Fibroblast of skin of back (primary cell): ENCODE data around the gene CHRNA1.
"Not testable (repeated sequence)": the region's sequence is repeated elsewhere in the genome, so short reads cannot be mapped to it uniquely, and the experiment has no call there.

Experiments used
- DNase-seq: peaks from one replicate; pipeline ENCODE4 v3.0.0-alpha.2; 2013

CHRNA1 gene

DNA sequence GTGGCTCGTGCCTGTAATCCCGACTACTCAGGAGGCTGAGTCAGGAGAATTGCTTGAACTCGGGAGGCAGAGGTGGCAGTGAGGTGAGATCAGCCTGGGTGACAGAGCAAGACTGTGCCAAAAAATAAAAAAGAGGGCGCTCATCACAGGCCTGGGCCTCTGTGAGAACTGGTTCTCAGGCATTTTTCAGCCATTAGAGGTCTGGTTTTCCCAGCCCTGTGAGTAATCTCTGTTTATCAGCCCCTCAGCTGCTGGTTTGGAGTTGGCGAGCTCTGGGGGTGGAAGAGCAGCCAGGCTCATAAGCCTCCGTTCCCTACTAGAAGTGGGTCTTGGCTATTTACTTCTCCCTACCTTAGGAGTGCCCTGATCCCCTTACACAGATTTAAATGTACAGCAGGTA lies 53.1 kb downstream of the CHRNA1 start:
- peak; percentile 13 for DNase-seq

DNA sequence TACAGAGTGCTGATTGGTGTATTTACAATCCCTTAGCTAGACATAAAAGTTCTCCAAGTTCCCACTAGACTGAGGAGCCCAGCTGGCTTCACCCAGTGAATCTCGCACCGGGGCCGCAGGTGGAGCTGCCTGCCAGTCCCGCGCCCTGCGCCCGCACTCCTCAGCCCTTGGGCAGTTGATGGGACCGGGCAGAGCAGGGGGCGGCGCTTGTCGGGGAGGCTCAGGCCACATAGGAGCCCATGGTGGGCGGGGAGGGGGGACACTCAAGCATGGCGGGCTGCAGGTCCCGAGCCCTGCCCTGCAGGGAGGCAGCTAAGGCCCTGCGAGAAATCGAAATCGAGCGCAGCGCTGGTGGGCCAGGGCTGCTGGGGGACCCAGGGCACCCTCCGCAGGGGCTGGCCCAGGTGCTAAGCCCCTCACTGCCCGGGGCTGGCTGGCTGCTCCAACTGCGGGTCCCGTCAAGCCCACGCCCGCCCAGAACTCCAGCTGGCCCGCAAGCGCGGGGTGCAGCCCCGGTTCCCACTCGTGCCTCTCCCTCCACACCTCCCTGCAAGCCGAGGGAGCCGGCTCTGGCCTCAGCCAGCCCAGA lies 54.8 kb downstream of the CHRNA1 start:
- DNase-seq, result not testable (repeated sequence)

DNA sequence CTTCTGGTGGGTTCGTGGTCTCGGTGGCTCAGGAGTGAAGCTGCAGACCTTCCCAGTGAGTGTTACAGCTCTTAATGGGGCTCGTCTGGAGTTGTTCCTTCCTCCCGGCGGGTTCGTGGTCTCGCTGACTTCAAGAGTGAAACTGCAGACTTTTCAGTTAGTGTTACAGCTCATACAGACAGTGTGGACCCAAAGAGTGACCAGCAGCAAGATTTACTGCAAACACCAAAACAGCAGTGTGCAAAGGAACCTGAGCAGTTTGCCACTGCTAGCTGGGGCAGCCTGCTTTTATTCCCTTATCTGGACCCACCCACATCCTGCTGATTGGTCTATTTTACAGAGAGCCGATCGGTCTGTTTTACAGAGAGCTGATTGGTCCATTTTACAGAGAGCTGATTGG lies 55.6 kb downstream of the CHRNA1 start:
- no peak for DNase-seq

DNA sequence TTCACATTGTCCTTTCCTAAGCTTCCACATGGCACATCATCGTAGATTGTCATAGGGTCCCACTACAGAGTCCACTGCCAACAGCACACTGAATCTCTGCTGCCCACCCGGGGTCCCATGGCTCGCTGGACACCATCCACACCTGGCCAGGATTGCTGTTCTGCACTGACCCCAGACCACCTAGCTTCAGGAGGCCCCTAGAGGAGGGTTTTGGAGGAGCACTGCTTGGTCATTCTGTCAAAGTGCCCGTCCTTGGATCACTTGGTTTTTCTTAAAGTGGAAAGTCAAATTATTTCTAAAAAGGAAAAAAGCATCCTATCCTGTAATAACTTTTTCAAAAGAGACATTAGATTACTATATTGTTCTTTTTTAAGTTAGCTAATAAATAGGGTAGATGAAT lies 59.0 kb downstream of the CHRNA1 start:
- no peak for DNase-seq

DNA sequence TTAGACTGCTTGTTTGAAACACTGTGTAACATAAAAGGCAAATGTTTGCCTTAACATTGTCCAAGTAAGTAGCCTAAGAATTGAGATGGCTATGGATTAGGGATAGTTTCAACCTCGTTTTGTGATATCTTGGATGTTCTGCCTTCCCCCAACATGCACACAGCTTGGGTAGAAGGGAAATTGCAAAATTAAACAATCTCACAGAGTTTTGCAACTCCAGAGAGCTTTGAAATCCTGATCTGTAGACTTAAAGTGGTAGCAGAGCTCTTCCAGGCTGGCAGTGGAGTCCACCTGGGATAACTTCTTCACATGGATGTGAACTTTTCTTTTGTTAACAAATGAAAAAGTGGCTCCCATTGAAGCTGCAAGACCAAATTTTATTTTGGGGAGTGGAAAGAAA lies 59.6 kb downstream of the CHRNA1 start:
- DNase-seq, result no peak

DNA sequence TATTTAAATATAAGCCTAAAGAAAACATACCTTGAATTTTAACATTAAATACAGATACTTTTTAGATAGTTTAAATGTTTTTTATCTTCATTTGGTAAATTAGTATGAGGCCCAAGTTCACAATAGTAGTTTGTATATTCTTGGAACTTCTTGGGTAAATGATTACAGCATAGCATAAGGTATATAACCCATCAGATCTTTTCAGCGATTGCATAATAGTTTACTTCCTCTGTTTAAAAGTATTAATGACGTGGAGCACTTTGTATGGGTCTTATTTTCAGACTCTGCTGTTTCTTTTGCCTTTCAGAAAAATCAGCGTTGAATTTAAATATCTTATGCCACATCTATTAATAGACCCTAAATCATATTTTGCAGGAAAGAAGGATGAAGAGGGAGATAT lies 60.2 kb downstream of the CHRNA1 start:
- no peak for DNase-seq

DNA sequence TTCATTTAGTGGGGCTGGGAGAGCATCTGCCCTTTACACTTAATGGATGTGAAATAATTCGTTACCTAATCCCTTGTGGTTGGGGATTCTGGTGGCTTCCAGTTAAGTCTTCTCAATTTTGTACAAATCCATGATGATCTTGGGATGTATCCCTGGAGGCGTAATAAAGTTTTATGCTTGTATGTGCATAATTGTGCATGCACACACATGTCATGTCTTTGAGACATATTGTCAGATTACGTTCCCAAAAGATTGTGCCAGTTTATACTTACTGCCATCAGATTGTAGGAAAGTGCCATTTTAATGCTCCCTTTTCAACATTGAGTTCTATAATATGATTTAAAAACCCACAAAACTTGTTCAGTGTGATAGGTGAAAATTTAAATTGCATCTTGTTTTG lies 60.8 kb downstream of the CHRNA1 start:
- no peak for DNase-seq

DNA sequence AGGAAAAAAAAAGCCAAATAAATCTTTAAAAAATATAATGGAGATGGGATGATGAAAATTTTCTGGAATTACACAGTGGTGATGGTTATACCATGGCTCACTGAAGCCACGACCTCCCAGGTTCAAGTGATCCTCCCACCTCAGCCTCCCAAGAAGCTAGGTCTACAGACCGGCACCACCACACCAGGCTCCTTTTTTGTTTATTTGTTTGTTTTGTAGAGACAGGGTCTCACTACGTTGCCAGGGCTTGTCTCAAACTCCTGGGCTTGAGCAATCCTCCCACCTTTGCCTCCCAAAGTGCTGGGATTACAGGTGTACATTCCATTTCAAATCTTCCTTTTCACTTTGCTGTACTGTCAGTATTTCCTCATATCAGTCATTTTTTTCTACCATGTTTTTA lies 61.7 kb downstream of the CHRNA1 start:
- no peak for DNase-seq

DNA sequence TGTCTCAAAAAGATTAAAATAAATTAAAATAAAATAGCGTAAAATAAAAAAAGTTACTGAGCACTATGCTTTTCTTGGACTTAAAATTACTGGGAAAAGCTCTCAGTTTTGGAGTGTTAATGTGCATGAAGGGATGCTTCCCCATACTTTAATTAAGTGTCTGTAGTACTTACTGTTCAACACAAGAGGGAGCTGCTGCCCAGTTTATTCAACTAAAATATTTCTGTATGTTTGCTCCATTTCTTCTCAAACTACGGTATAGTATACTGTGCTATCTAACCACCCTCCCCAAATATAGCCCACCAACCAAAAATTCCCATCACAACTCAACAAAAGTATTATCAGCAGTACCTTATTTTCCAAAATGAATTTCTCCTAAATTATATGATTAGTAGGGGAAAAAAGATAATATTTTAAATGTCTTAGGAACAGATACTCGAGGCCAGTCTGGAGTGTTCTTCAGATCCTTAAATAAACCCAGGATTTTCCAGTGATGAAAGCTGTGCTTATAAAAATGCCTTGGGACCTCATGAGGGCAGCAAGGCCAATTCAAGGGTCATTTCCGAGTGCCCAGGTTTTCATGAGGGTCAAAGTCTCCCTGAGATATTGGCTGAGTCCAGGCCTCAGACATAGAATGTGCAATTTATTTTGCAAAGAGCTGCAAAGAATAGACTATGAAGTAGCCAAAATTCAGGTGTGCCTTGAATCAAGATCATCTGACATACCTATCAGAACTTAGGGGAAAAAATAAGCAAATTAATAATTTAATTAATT lies 64.1 kb downstream of the CHRNA1 start:
- peak; percentile 51 for DNase-seq
